ENCODE data around the gene HEATR5A. TPM values are rescaled to one million over a fixed set of nuclear protein-coding genes. Genes with fewer than 3 reads are reported as not detected.

The HEATR5A gene
- total RNA-seq, 1 donor from 2014 or later, result 11.6 TPM

DNA sequence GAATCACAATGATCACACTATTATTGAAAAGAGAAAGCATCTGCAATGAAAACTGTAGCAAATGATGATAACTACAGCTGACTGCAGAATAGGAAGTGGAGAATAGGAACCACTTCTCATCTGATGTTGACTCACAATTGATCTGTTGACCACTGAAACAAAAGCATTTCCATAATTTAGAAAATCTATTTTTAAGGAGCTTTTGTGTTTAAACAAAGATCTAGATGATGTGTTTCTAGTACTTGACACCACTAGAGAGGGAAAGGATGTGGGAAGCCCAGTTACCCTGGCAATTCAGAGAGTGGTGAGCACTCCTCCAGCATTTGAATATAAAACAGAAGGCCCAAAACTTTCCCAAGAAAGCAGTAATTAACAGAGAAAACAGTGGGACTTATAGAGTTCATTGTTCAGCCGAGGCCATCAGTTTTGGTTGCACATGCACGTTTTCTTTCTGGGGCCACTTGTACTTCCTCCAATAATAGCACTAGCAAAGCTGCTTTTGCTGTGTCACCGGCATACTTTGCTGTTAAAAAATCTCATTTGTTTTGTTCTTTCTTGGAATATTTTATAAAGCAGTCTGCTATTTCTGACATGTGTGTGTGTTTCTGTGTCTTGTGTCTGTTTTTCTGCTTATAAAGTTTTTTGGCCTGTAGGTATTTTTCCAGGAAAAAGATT is 136.6 kb downstream of the HEATR5A start:
- Histone ChIP-seq H3K9me3 (no peaks in the 10 kb centered on the region), H3K27me3 (no peaks in the 10 kb centered on the region), H3K27ac (peak overlapping the region; percentile 34 to 69), H3K36me3 (no peaks in the 10 kb centered on the region), H3K4me1 (no peaks in the 10 kb centered on the region), H3K4me3 (no peak overlapping the region)
- intact Hi-C loops (cut with DNase I), result loop anchor here (5.0 kb wide), 1 partner anchor 76 kb away; the partner anchor contains the start of gene HECTD1
- DNase-seq (ENCODE audit: low spot score in 2 of 2), result no peak
- TF ChIP-seq, protein P1, sequence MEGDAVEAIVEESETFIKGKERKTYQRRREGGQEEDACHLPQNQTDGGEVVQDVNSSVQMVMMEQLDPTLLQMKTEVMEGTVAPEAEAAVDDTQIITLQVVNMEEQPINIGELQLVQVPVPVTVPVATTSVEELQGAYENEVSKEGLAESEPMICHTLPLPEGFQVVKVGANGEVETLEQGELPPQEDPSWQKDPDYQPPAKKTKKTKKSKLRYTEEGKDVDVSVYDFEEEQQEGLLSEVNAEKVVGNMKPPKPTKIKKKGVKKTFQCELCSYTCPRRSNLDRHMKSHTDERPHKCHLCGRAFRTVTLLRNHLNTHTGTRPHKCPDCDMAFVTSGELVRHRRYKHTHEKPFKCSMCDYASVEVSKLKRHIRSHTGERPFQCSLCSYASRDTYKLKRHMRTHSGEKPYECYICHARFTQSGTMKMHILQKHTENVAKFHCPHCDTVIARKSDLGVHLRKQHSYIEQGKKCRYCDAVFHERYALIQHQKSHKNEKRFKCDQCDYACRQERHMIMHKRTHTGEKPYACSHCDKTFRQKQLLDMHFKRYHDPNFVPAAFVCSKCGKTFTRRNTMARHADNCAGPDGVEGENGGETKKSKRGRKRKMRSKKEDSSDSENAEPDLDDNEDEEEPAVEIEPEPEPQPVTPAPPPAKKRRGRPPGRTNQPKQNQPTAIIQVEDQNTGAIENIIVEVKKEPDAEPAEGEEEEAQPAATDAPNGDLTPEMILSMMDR (IDR thresholded peaks at IDR 0.05), result no peak

DNA sequence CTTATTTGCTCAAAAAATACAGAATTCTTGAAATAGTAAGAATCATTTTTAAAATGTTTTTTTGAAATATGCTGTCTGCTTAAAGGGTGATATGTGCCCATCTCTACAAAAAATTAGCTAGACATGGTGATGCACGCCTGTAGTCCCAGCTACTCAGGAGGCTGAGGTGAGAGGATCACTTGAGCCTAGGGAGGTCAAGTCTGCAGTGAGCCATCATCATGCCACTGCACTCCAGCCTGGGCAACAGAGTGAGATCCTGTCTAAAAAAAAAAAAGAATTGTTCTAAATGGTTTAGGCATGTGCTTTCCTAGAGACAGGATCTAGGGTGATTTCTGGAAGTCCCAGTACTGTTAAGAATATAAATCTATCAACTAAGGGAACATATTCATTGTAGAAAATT is 137.2 kb downstream of the HEATR5A start:
- intact Hi-C loops (cut with DNase I), result loop anchor here (5.0 kb wide), 1 partner anchor 76 kb away; the partner anchor contains the start of gene HECTD1
- no peaks in the 10 kb centered on the region for H3K4me1 ChIP-seq
- H3K27ac ChIP-seq, result peak overlapping the region; percentile 34 to 69
- H3K4me3 ChIP-seq, result no peak overlapping the region
- DNase-seq (ENCODE audit: low spot score in 2 of 2), result no peak
- TF ChIP-seq, protein P1 (IDR thresholded peaks at IDR 0.05), result no peak
- no peaks in the 10 kb centered on the region for H3K27me3 ChIP-seq
- no peaks in the 10 kb centered on the region for H3K9me3 ChIP-seq
- no peaks in the 10 kb centered on the region for H3K36me3 ChIP-seq

GRCh38 chr14:31280871-31281220 is 139.5 kb downstream of the HEATR5A start:
- TF ChIP-seq, protein P1 (IDR thresholded peaks at IDR 0.05), result no peak

DNA sequence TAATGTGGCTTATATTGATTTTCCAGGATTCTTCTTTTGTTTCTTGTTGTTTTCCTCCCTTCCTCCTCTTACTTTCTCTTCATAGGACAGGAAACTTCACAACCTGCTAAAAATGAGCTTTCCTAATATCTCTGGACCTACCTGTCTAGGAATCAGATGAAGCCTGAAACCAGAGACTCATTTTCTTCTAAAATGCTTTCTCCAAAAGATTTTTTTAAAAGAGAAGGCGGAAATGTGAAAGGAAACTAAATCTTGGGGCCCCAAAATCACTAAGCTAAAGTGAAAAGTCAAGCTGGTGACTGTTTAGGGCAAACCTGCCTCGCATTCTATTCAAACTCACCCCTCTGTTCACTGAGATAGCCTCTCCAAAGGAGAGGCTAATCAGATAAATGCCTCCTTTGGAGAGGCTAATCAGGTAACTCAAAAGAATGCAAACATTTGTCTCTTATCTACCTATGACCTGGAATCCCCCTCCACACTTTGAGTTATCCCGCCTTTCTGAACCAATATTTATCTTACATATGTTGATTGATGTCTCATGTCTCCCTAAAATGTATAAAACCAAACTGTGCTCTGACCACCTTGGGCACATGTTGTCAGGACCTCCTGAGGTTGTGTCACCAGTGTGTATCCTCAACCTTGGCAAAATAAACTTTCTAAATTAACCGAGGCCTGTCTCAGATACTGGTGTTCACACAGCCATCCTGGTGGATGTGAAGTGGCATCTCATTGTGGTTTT is 140.0 kb downstream of the HEATR5A start:
- Histone ChIP-seq H3K4me1 (no peaks in the 10 kb centered on the region), H3K9me3 (no peaks in the 10 kb centered on the region), H3K27me3 (no peaks in the 10 kb centered on the region), H3K36me3 (no peaks in the 10 kb centered on the region), H3K27ac (no peak overlapping the region), H3K4me3 (no peak overlapping the region)
- DNase-seq (ENCODE audit: low spot score in 2 of 2), result no peak
- intact Hi-C loops (cut with DNase I), result loop anchor here (5.0 kb wide), 1 partner anchor 73 kb away; the partner anchor contains the start of gene HECTD1
- TF ChIP-seq, protein P1 (IDR thresholded peaks at IDR 0.05), result no peak

More at GRCh38 chr14:31280871-31281220, 139.5 kb downstream of the HEATR5A start:
- H3K9me3 ChIP-seq, result no peaks in the 10 kb centered on the region
- H3K4me1 ChIP-seq, result no peaks in the 10 kb centered on the region
- no peaks in the 10 kb centered on the region for H3K27me3 ChIP-seq
- no peak for DNase-seq (ENCODE audit: low spot score in 2 of 2)
- H3K4me3 ChIP-seq, result no peak overlapping the region
- no peaks in the 10 kb centered on the region for H3K36me3 ChIP-seq
- no peak overlapping the region for H3K27ac ChIP-seq
- intact Hi-C loops (cut with DNase I), result loop anchor here (5.0 kb wide), 1 partner anchor 74 kb away; the partner anchor contains the start of gene HECTD1

DNA sequence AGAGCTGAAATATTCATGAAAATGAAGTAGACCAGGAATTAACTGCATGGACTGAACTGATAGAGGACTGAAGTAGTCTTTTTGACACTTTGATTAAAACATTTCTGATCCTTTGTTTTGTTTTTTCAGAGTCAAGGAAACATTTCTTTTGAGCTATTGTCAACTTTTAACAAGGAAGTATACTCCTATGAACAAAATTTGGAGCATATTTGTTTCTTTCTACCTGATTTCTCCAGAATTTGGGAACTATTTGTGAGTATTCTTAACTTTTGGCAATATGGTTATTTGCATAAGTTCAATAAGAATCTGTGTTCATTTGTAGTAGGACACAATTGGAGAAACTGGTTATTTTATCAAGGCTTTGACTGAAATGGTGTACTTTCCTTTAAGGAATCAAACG is 141.5 kb downstream of the HEATR5A start:
- TF ChIP-seq, protein P1 (IDR thresholded peaks at IDR 0.05), result no peak
- intact Hi-C loops (cut with DNase I), result no loop called here
- no peaks in the 10 kb centered on the region for H3K9me3 ChIP-seq
- H3K27me3 ChIP-seq, result no peaks in the 10 kb centered on the region
- H3K4me3 ChIP-seq, result no peak overlapping the region
- no peak overlapping the region for H3K27ac ChIP-seq
- H3K4me1 ChIP-seq, result no peaks in the 10 kb centered on the region
- no peak for DNase-seq (ENCODE audit: low spot score in 2 of 2)
- no peaks in the 10 kb centered on the region for H3K36me3 ChIP-seq

Measured in ascending aorta (tissue), 2 donors.